Embryonic facial prominence (tissue), 1 donor: Measurements from ENCODE around the gene IFRD2.

Source experiments
- DNase-seq: peaks from one replicate; pipeline ENCODE4 v3.0.0-alpha.2; 2016; ENCODE audit errors: extremely low spot score

The IFRD2 gene, protein sequence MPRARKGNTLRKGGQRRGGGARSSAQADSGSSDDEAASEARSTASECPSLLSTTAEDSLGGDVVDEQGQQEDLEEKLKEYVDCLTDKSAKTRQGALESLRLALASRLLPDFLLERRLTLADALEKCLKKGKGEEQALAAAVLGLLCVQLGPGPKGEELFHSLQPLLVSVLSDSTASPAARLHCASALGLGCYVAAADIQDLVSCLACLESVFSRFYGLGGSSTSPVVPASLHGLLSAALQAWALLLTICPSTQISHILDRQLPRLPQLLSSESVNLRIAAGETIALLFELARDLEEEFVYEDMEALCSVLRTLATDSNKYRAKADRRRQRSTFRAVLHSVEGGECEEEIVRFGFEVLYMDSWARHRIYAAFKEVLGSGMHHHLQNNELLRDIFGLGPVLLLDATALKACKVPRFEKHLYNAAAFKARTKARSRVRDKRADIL

GRCh38 chr3:50292159-50293078 is at the start of gene IFRD2:
Gene IFRD2 (minus strand): TSS chr3:50292429. CDS start chr3:50292274, 155 bp downstream.
- peak; percentile 96 for DNase-seq

DNA sequence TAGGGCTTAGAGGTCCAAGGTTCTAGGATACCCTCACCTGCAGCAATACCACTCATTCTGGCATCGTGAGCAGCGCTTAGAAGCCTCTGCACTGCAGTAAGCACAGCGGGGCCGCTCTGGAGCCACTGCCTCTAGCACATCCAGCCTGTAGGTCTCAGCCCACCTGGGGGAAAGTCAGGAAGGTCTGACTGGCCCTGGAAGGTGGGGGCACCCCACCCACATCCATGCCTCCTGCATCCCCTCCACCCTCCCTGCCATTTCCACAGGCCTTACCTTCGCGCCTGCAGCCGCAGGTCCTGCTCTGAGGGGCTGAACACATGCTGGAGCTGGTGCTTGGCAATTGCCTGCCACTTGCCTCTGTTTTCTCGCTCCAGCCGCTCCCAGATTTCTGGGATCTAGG is 49.3 kb upstream of the IFRD2 start:
- DNase-seq: no peak

GRCh38 chr3:50340448-50341329 is 48.5 kb upstream of the IFRD2 start, which contains the start of gene RASSF1:
Gene RASSF1 (minus strand): TSS chr3:50340836. CDS start chr3:50340805, 31 bp downstream.
- no peak for DNase-seq

- DNase-seq: no peak
Observed at GRCh38 chr3:50340147-50340447, 47.9 kb upstream of the IFRD2 start.

- no peak for DNase-seq
Observed at GRCh38 chr3:50339485-50340146, 47.4 kb upstream of the IFRD2 start.

DNA sequence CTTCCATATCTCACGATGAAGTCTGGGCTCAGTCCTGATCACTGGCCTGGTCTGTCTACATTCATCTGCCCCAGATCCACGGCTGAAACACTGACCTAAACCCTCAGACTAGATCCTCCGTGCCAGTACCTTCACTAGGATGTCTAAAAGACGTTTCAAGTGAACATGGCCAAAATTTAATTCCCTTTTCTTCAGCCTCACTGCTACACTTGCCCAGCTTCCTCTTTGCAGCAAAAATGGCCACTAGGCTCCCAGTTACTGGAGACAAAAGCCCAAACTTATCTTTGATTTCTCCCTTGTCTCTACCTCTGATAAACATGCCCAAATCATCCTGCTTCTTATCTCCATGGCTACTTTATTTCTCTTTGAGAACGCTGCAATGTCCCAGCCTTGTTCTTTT is 46.7 kb upstream of the IFRD2 start:
- DNase-seq: no peak

DNA sequence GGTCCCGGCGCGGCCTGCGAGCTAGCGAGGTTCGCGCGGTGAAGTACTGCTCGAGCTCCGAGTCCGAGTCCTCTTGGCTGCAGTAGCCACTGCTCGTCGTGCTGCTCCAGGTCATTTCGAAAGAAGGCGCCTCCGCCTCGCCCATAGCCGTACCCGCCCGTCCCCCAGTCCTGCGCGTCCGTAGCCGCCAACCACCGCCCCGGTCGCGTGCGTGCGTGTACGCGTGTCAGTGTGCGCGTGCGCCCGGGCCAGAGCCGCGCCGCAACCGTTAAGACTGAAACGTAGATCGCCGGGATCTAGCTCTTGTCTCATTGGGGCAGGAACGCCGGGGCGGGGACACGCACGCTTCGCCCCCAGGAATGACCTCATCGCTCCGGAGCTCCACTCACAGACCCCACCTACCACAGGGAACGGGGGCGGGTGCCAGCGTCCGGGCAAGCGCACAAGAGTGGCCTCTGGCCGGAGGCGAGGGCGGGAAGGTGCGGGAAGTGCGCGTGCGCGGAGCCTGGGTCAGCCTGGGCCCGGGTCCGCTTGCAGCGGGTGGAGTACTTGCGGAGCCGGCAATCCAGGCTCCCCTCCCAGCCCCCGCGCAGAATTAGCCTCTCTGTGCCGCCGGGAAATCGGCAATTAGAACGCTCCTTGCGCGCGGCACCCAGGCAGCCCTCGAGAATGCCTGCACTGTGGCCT is 45.1 kb upstream of the IFRD2 start:
- DNase-seq: peak; percentile 96

- DNase-seq: no peak
Observed at GRCh38 chr3:50336452-50337174, 44.4 kb upstream of the IFRD2 start.

DNA sequence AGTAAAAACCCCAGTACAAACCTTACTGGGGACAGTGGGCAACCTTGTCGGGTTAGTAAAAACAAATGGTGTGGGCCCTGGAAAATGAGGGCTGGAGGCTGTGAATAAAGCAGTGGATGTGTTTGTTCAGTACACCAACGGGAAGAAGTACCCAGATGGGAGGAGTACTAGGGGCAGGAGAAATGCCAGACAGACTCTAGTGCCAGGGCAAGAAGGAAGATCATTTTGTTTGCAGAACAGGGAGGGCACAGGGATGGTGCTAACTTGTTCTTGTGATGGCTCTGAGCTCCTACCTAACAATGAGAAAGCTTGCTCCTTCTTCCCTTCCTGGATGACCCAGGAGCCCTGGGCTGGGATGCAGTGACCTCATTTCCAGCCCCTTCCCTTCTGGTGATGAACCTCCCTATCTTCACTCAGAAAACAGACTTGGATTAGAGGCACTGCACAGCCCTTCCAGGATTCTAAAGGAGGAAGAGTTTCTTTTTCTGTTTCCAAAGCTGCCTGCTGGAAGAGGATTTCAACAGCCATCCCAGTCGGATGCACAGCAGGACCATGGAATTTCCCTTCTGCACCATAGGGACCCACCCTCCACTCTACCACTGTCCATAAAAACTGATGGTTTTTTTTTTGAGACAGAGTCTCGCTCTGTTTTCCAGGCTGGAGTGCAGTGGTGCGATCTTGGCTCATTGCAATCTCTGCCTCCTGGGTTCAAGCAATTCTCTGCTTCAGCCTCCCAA is 42.3 kb upstream of the IFRD2 start:
- DNase-seq: no peak

DNA sequence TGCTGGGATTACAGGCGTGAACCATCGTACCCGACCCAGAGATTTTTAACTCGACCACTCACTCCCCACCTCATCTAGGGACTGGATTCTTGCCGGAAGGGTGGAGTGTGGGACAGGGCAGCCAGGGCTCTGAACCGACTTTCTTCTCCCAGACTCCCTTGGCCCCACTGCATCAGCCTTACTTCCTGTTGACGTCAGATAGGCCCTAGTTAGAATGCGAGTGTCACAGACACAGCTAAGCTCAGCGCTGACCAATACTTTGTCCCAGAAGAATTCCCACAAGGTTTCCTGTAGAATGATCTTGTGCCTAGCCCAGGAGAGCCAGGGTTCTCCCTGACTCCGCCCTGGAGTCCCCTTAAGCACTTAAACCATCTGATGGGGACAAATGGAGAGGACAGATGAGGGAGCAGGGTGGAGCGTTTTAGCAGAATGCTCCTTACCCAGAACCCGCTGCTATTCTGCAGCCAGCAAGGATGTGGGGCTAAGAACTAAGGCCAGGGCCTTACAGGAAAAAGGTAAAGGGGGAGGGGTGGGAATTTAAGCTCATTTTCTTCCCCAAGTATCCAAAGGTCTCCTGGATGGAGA is 41.6 kb upstream of the IFRD2 start:
- DNase-seq: no peak

DNA sequence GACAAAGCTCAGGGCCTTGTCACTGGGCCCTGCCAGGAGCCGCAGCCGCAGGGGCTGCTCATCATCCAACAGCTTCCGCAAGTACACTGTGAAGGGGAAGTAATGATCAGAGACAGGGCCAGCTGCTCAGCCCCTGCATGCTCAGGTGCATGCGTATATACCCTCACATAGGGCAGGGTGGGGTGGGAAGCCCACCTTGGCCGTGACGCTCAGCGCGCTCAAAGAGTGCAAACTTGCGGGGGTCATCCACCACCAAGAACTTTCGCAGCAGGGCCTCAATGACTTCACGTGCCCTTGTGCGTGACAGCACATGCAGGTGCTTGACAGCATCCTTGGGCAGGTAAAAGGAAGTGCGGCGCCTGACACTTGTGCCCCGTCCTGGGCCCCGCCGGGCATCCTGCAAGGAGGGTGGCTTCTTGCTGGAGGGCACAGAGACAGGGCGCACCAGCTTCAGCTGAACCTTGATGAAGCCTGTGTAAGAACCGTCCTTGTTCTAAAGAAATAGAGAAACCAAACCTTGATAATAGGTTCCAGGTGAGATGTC is 39.2 kb upstream of the IFRD2 start:
- no peak for DNase-seq

DNA sequence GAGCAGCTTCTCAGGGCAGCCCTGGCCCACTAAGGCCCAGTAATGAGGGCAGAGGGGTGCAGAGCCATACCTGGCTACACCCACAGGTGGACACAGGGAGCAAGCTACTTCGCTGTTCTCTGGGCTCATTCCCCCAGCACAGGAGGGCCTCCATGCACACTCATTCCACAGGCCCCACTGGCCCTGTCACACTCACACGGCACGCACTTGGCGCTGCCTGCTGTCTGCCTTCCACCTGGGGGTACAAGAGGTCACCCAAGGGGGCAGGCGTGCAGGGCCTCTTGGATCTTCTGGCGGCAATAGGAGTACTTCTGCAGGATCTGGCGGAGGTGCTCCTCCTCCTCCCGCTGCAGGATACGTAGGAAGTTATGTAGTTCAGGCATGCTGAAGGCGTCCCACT is 38.1 kb upstream of the IFRD2 start:
- DNase-seq: no peak

DNA sequence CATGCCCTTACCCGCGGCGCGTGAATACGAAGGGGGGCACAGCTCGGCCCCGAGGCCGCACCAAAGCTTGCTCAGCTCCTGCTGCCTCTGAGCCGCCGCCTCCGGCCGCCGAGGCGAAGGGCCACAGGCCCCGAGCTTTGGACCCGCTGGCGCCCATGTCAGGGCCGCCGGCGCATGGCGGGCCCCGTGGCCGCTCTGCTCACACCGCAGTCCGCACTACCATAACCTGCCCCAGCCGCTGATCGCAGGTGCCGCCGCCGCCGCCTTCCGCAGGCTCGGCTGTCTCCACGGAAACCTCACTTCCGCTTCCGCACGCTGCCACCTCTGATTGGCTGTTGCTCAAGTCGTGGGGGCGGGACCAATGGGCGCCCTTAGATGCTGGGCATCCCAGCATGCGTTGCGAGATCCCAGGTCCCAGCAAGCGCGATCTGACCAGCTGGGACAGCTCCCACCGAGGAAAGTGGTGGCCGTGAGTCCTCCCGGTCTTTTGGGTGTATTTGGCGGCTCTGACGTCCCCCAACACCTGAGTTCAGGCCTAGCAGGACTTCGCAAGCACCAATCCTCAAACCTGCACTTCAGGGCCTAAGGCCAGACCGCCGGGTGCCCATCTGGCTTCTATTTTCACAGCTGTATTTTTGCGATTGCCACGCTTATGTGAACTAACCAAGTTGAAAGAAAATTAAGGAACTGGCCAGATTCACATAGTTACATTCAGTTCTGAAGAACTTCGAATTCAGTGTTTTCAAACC is 35.9 kb upstream of the IFRD2 start, which contains the start of gene TUSC2:
TUSC2 (minus strand) TSS at position 281 of the 749 bp plus-strand sequence; CDS start at position 157, 124 bp downstream.
- DNase-seq: peak; percentile 87

DNA sequence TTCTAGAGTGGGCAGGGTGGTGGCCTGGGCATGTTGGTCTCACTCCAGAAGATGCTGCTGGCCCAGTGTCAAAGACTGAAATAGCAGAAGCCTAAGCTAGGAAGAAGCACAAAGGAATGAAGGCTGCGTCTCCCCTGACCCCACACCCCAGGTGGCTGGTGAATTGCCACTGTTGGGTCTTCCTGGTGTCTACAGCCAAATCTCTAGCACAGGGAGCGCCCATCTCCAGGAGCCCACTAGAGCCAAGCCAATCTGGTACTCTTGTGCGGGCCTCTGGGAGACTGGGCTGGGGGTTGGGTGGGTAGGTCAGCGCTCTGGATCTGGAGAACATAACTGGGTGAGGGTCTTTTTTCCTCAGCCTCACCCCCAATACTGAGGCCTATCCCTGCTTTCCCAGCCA is 34.9 kb upstream of the IFRD2 start:
- no peak for DNase-seq

DNA sequence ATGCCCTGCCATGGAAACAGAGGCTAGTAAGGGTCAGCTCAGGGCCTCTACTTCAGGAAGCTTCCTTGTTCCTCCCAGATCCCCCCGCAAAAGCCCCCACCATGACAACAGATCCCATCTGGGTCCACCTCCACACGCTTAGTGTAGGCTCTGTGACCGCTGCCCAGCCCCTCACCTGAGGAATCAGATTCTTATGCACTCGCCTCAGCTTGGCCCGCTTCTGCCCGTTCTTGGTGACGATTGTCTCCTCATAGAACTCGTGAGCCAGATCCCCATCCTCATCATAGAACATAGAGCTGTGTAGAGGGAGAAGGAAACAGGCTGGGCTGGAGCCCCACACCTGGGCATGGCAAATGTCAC is 33.9 kb upstream of the IFRD2 start:
- DNase-seq: no peak

DNA sequence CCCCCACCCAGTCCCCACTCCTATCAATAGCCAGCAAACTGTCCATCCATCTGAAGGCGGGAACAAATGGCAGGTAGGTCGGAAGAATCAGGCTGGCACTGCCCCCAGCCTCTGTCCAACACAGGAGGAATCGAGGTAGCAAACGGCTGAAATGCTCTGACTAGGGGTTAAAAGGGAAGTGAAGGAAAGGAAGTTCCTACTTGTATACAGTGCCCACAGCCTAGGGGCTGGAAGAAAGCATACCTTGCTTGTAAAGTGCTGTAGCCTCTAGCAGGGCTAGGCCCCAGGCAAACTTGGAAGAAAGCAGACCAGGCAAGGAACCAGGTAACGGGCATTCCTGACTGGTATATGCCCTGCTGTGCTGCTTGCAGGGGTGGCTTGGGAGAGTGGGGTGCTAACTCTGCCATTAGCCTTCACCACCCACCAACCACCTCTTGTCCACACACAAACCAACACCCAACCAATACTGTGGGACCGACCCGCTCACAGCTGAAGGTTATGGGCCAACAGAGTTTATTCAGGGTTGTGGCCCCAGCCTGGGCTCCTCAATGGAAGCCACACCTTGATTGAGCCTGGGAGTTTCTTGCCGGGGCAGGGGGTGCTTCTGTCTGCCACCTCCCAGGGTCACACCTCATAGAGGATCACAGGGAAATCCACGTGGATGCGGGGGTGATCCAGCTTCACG is 33.4 kb upstream of the IFRD2 start:
- DNase-seq: no peak

GRCh38 chr3:50325113-50325480 is 32.9 kb upstream of the IFRD2 start:
- no peak for DNase-seq
